Kidney (tissue), 14 donors: ENCODE measurements around the gene TTPAL. TPM values are rescaled to one million over a fixed set of nuclear protein-coding genes. Genes with fewer than 3 reads are reported as not detected.

Experiments
- DNase-seq, 5 donors: peaks; one replicate each; pipeline ENCODE4 v3.0.0-alpha.2; 2013 to 2020
- FAIRE-seq: peaks from 2 replicates; lab custom pipeline; 2012; peaks lifted over from hg19 to GRCh38; lab: Jason Lieb, UNC
- H3K27ac ChIP-seq, 2 donors: one replicate each; pipeline ENCODE4 v1.7.0; 2013; ENCODE audit warnings: low read depth in 2 of 2, low read length in 2 of 2, inconsistent platforms in 1 of 2
- H3K27me3 ChIP-seq: one replicate; pipeline ENCODE4 v1.7.1; 2013; ENCODE audit warnings: low read length, inconsistent platforms; ENCODE audit not compliant: control insufficient read depth, insufficient read depth
- H3K36me3 ChIP-seq, 3 donors: one replicate each; pipeline versions ENCODE4 v1.7.0 to v1.7.1; 2013; ENCODE audit warnings: low read length in 3 of 3, control low read depth in 1 of 3, inconsistent platforms in 1 of 3; ENCODE audit not compliant: insufficient read depth in 3 of 3, control insufficient read depth in 2 of 3
- H3K4me1 ChIP-seq, 3 donors: one replicate each; pipeline versions ENCODE4 v1.7.0 to v1.7.1; 2013; ENCODE audit warnings: low read length in 3 of 3, inconsistent platforms in 1 of 3, low read depth in 1 of 3; ENCODE audit not compliant: control insufficient read depth in 2 of 3, insufficient read depth in 2 of 3
- H3K4me3 ChIP-seq, 3 donors: one replicate each; pipeline versions ENCODE4 v1.7.0 to v1.8.1; 2013; ENCODE audit warnings: low read length in 3 of 3, control low read depth in 1 of 3, inconsistent platforms in 1 of 3
- H3K9ac ChIP-seq, 3 donors: one replicate each; pipeline versions ENCODE4 v1.7.0 to v1.7.1; 2013; ENCODE audit warnings: low read length in 3 of 3, control low read depth in 1 of 3, inconsistent platforms in 1 of 3
- H3K9me3 ChIP-seq, 3 donors: one replicate each; pipeline versions ENCODE4 v1.7.0 to v1.7.1; 2013; ENCODE audit warnings: low read length in 3 of 3, control low read depth in 1 of 3, inconsistent platforms in 1 of 3; ENCODE audit not compliant: control insufficient read depth in 2 of 3, insufficient read depth in 1 of 3
- CTCF ChIP-seq: IDR thresholded peaks from 3 replicates; pipeline ENCODE4 v1.5.1; 2012; ENCODE audit warnings: mild to moderate bottlenecking, moderate library complexity, borderline replicate concordance; ENCODE audit not compliant: insufficient read depth; ENCODE audit errors: extremely low read depth
- intact Hi-C: fragments of 100-400 bp; cut with DNase I; formaldehyde crosslinking; loops from one replicate; pipeline ENCODE4 v1.11.1; 2022
- polyA plus RNA-seq: library from polyadenylated mRNA; stranded (reverse); fragments of 350-450 nt; fragmentation: Illumina TruSeq; extraction: RNeasy Lipid Tissue Mini Kit (QIAGEN cat#74804); gene quantifications from one replicate; pipeline ENCODE4 v1.2.3, GENCODE V29; 2014; ENCODE audit warnings: low read depth, low replicate concordance; ENCODE audit not compliant: insufficient read depth
- total RNA-seq: library from RNA; stranded (reverse); fragmentation: NEBNext Ultra II Directional; extraction: Animal tissue kit (Norgen Biotek cat#: 25700); gene quantifications from one replicate; pipeline ENCODE4 v1.2.1, GENCODE V29; 2021
- donor health status: control.
- donor health status: control.
- donor health status: control.
- donor health status: control.
- donor health status: control.
- donor health status: DM: yes; HTN: yes; CAD: no.
- donor health status: Normal renal cell carcinoma (clear cell type).

TTPAL gene
- total and polyA plus RNA-seq, 2 donors from 2014 or later, result 3.5 to 13.5 TPM

- FAIRE-seq, result no peak
- intact Hi-C loops, result no loop called here
- Histone ChIP-seq H3K36me3 (no peaks in the 10 kb centered on the region), H3K4me1 (peaks cover 0 to 4% (median 0%) of the 10 kb centered on the region in 3 donors), H3K27ac (no peak overlapping the region), H3K27me3 (no peaks in the 10 kb centered on the region), H3K9me3 (no peaks in the 10 kb centered on the region), H3K4me3 (no peak overlapping the region), H3K9ac (no peak overlapping the region)
- DNase-seq, result no peak
- TF ChIP-seq CTCF, result no peak
Measured at GRCh38 chr20:44542890-44543289, 67.2 kb downstream of the TTPAL start.

DNA sequence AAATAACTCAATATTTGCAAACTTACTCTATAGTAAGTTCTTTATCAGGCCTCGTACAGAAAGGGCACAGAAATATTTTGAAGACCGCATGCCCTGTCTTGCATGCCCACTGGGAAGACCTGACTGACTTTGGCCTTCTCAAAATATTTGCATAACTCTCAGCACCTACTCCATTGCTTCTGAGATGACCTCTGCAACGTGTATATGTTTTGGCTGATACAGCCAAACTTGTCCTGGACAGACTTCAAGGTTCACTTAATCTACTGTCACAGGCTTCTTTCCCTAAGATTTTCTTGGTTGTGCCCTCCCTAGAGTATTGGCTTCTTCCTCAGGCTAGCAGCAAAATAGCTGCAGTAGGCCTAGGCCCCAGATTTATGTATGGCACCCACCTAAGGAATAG lies 67.7 kb downstream of the TTPAL start:
- Histone ChIP-seq H3K27ac (no peak overlapping the region), H3K9me3 (no peaks in the 10 kb centered on the region), H3K36me3 (no peaks in the 10 kb centered on the region), H3K9ac (no peak overlapping the region), H3K4me1 (peaks cover 0 to 4% (median 2%) of the 10 kb centered on the region in 3 donors), H3K27me3 (no peaks in the 10 kb centered on the region), H3K4me3 (no peak overlapping the region)
- intact Hi-C loops, result no loop called here
- FAIRE-seq (no peak), DNase-seq (no peak)
- no peak for TF ChIP-seq CTCF

Other genes starting within 250 kb of the TTPAL start
- gene GDAP1L1, start 228.6 kb upstream of the TTPAL start, total RNA-seq, result not detected
- not detected for gene GDAP1L1, start 228.6 kb upstream of the TTPAL start, polyA plus RNA-seq
- gene FITM2, start 164.7 kb upstream of the TTPAL start, total RNA-seq, result 10.0 TPM
- gene FITM2, start 164.7 kb upstream of the TTPAL start, polyA plus RNA-seq, result 12.5 TPM
- gene R3HDML, start 138.8 kb upstream of the TTPAL start, total RNA-seq, result not detected
- not detected for gene R3HDML, start 138.8 kb upstream of the TTPAL start, polyA plus RNA-seq
- gene HNF4A, start 120.2 kb upstream of the TTPAL start, total RNA-seq, result 26.0 TPM
- 42.1 TPM for gene HNF4A, start 120.2 kb upstream of the TTPAL start, polyA plus RNA-seq
- gene SERINC3, start 46.2 kb downstream of the TTPAL start, total RNA-seq, result 90.4 TPM
- 41.6 TPM for gene SERINC3, start 46.2 kb downstream of the TTPAL start, polyA plus RNA-seq
- 71.1 TPM for gene PKIG, start 106.7 kb downstream of the TTPAL start, total RNA-seq
- 150 TPM for gene PKIG, start 106.7 kb downstream of the TTPAL start, polyA plus RNA-seq
- 6.5 TPM for gene ADA, start 175.8 kb downstream of the TTPAL start, total RNA-seq
- gene ADA, start 175.8 kb downstream of the TTPAL start, polyA plus RNA-seq, result 3.1 TPM
- 3.1 TPM for gene CCN5, start 239.5 kb downstream of the TTPAL start, total RNA-seq
- 0.41 TPM for gene CCN5, start 239.5 kb downstream of the TTPAL start, polyA plus RNA-seq